Heart right ventricle (tissue), 16 donors: ENCODE results near the gene CEACAM8. TPM values are rescaled to one million over a fixed set of nuclear protein-coding genes. Genes with fewer than 3 reads are reported as not detected.

Experiments used
- ATAC-seq, 8 donors: fragments of 200-7000 bp; cut with Tn5 transposase; one replicate each; pipeline ENCODE4 v1.9.1; 2020; ENCODE audit warnings: mild to moderate bottlenecking in 8 of 8, moderate library complexity in 8 of 8, moderate number of reproducible peaks in 1 of 8
- DNase-seq, 2 donors: peaks; one replicate each; pipeline ENCODE4 v3.0.0-alpha.2; 2020
- H3K27ac ChIP-seq, 10 donors: fragments of 200-600 bp; sonication (generic) in 2 of 10; one replicate each; pipeline versions ENCODE4 v1.5.0 to v1.8.0; 2020 to 2022; ENCODE audit warnings: mild to moderate bottlenecking in 3 of 10
- H3K27me3 ChIP-seq, 7 donors: fragments of 200-600 bp; one replicate each; pipeline ENCODE4 v1.8.0; 2021 to 2022; ENCODE audit warnings: mild to moderate bottlenecking in 2 of 7
- H3K36me3 ChIP-seq, 9 donors: fragments of 200-600 bp; sonication (generic) in 1 of 9; one replicate each; pipeline versions ENCODE4 v1.5.0 to v1.8.0; 2020 to 2022; ENCODE audit warnings: mild to moderate bottlenecking in 2 of 9
- H3K4me1 ChIP-seq, 9 donors: fragments of 200-600 bp; sonication (generic) in 1 of 9; one replicate each; pipeline versions ENCODE4 v1.5.0 to v1.8.0; 2020 to 2022; ENCODE audit warnings: mild to moderate bottlenecking in 4 of 9
- H3K4me3 ChIP-seq, 10 donors: fragments of 200-600 bp; sonication (generic) in 2 of 10; one replicate each; pipeline versions ENCODE4 v1.5.0 to v1.8.0; 2020 to 2022; ENCODE audit warnings: mild to moderate bottlenecking in 7 of 10, moderate library complexity in 2 of 10
- H3K9me3 ChIP-seq, 11 donors: fragments of 200-600 bp in 10 of 11; sonication (generic) in 2 of 11; one replicate each; pipeline versions ENCODE4 v1.5.0 to v1.8.0; 2013 to 2022; ENCODE audit warnings: mild to moderate bottlenecking in 2 of 11, control low read depth in 1 of 11, moderate library complexity in 1 of 11
- CTCF ChIP-seq, 9 donors: fragments of 200-600 bp; sonication (generic) in 2 of 9; IDR thresholded peaks; one replicate each; pipeline versions ENCODE4 v1.5.0 to v1.8.0; 2021 to 2022; ENCODE audit warnings: antibody characterized with exemption in 9 of 9, mild to moderate bottlenecking in 5 of 9, moderate library complexity in 1 of 9
- WGBS, 2 donors: extraction: QIAGEN DNeasy Blood & Tissue Kit; methylation state at CpG; one replicate each; pipeline ENCODE4 v1.1.7; 2013; ENCODE audit warnings: inconsistent platforms in 1 of 2; 5-methylcytosine and 5-hydroxymethylcytosine counted together
- intact Hi-C, 10 donors: fragments of 100-400 bp; cut with DNase I; formaldehyde crosslinking; loops; one replicate each; pipeline versions ENCODE4 v1.11.1 to v1.14.2; 2022
- polyA plus RNA-seq, 2 donors: library from polyadenylated mRNA; stranded (reverse); fragments of 200-250 nt; gene quantifications; one replicate each; pipeline ENCODE4 v1.2.3, GENCODE V29; 2013
- total RNA-seq, 10 donors: library from RNA; stranded (reverse); fragmentation: NEBNext Ultra II Directional in 3 of 10; extraction: Animal tissue kit (Norgen Biotek cat#: 25700) in 3 of 10; gene quantifications; one replicate each; pipeline versions ENCODE4 v1.2.1 to v1.2.4, GENCODE V29; 2021 to 2023
- donor health status: Arrhythmogenic right ventricular cardiomyopathy.
- donor health status: ischemic (EF 13 %, LVEDD 7.1; RV severe dilation, severe dysfunction).
- donor health status: healthy with polysubstance abuse.
- donor health status: DM: no; HTN: yes; CAD: no.
- donor health status: DM: no; HTN: no; CAD: no.
- donor health status: ischemic (EF 25% LVEDD 6.9; RV normal size, moderate dysfunction).
- donor health status: ischemic (EF 25% LVEDD 5.7; RV mildly dilated, moderate dysfunction).
- donor health status: healthy.
- donor health status: DM: yes; HTN: yes; CAD: no.
- donor health status: Ischemic cardiomyopathy.
- donor health status: ischemic (EF 35%, LVEDD 5.7; RV mildly dilated, moderate dysfunction).
- donor health status: nonischemic (EF 11% LVEDD 7.7; RV severe dilation, severe dysfunction).
- donor health status: DM: yes; HTN: yes; CAD: no.
- donor health status: PGD.
- donor health status: ischemic (EF 29% LVEDD 5.4; RV normal size, mild dysfunction).
- donor health status: nonischemic (EF 23%, LVEDD 6.1; RV moderate dilation, normal function).

CEACAM8 gene
- total and polyA plus RNA-seq, 12 donors: 0.15 to 0.76 TPM; not detected in 10

- WGBS, 2 donors: 66 to 72% methylated on average over 10 of the region's 10 CpGs
- no peak overlapping the region for H3K4me3 ChIP-seq
- intact Hi-C loops: no loop called here
- peak in 2 of 8 donors; percentile 23 to 38 for ATAC-seq
- H3K36me3 ChIP-seq: no peaks in the 10 kb centered on the region
- TF ChIP-seq CTCF (IDR thresholded peaks at IDR 0.05): no peak
- H3K9me3 ChIP-seq: peaks cover 0 to 3% (median 0%) of the 10 kb centered on the region in 11 donors
- H3K27me3 ChIP-seq: peaks cover 0 to 70% (median 0%) of the 10 kb centered on the region in 7 donors
- H3K4me1 ChIP-seq: peaks cover 0 to 41% (median 0%) of the 10 kb centered on the region in 9 donors
- DNase-seq: no peak
- H3K27ac ChIP-seq: no peak overlapping the region
These were observed 38.9 kb downstream of the CEACAM8 start for GRCh38 chr19:42555801-42556200.

GRCh38 chr19:42555317-42555716, 39.4 kb downstream of the CEACAM8 start:
- no peak for TF ChIP-seq CTCF (IDR thresholded peaks at IDR 0.05)
- Histone ChIP-seq H3K9me3 (peaks cover 0 to 3% (median 0%) of the 10 kb centered on the region in 11 donors), H3K4me3 (no peak overlapping the region), H3K36me3 (no peaks in the 10 kb centered on the region), H3K27ac (no peak overlapping the region), H3K4me1 (peaks cover 0 to 41% (median 0%) of the 10 kb centered on the region in 9 donors), H3K27me3 (peaks cover 0 to 70% (median 0%) of the 10 kb centered on the region in 7 donors)
- WGBS, 2 donors: 39 to 42% methylated on average over 5 of the region's 5 CpGs
- intact Hi-C loops: no loop called here
- ATAC-seq: peak in 7 of 8 donors; percentile 30 to 69 (median 45)
- peak; percentile 15 to 22 for DNase-seq

- Histone ChIP-seq H3K27me3 (peaks cover 0 to 74% (median 0%) of the 10 kb centered on the region in 7 donors), H3K9me3 (peaks cover 0 to 10% (median 0%) of the 10 kb centered on the region in 11 donors), H3K4me3 (no peak overlapping the region), H3K36me3 (no peaks in the 10 kb centered on the region), H3K27ac (no peak overlapping the region), H3K4me1 (peaks cover 0 to 41% (median 0%) of the 10 kb centered on the region in 9 donors)
- intact Hi-C loops: no loop called here
- ATAC-seq: peak in 2 of 8 donors; percentile 12 to 28
- 99 to 100% methylated on average over 3 of the region's 3 CpGs for WGBS, 2 donors
- no peak for TF ChIP-seq CTCF (IDR thresholded peaks at IDR 0.05)
- DNase-seq: no peak
These were observed 40.6 kb downstream of the CEACAM8 start for GRCh38 chr19:42554046-42554575.

- TF ChIP-seq CTCF (IDR thresholded peaks at IDR 0.05): no peak
- DNase-seq (peak; percentile 26 to 33), ATAC-seq (peak; percentile 30 to 87 (median 76))
- peaks cover 0 to 73% (median 0%) of the 10 kb centered on the region in 7 donors for H3K27me3 ChIP-seq
- H3K4me3 ChIP-seq: no peak overlapping the region
- no peaks in the 10 kb centered on the region for H3K36me3 ChIP-seq
- H3K4me1 ChIP-seq: peaks cover 0 to 41% (median 0%) of the 10 kb centered on the region in 9 donors
- H3K9me3 ChIP-seq: peaks cover 0 to 15% (median 0%) of the 10 kb centered on the region in 11 donors
- 79 to 82% methylated on average over 8 of the region's 8 CpGs for WGBS, 2 donors
- intact Hi-C loops: no loop called here
- no peak overlapping the region for H3K27ac ChIP-seq
These were observed 41.3 kb downstream of the CEACAM8 start for GRCh38 chr19:42553292-42554045.
